Esophagus squamous epithelium (tissue), 5 donors: ENCODE data around the gene ANXA7. TPM values are rescaled to one million over a fixed set of nuclear protein-coding genes. Genes with fewer than 3 reads are reported as not detected.

Experiments used
- DNase-seq: peaks from one replicate; lab custom pipeline; 2025; lab: John Stamatoyannopoulos, UW
- H3K27ac ChIP-seq, 4 donors: fragments of 200-600 bp; sonication (generic); one replicate each; pipeline ENCODE4 v1.5.1; 2016 to 2019; ENCODE audit warnings: mild to moderate bottlenecking in 1 of 4
- H3K27me3 ChIP-seq, 4 donors: fragments of 200-600 bp; sonication (generic); 1 replicate in 3 of 4; 2 replicates in 1 of 4; pipeline versions ENCODE4 v1.5.1 to v1.6.0; 2017 to 2021; ENCODE audit warnings: antibody characterized with exemption in 1 of 4
- H3K36me3 ChIP-seq, 3 donors: fragments of 200-600 bp; sonication (generic); one replicate each; pipeline ENCODE4 v1.5.1; 2016 to 2019
- H3K4me1 ChIP-seq, 3 donors: fragments of 200-600 bp; sonication (generic); one replicate each; pipeline ENCODE4 v1.5.1; 2017 to 2019
- H3K4me3 ChIP-seq, 4 donors: fragments of 200-600 bp; sonication (generic); 1 replicate in 3 of 4; 2 replicates in 1 of 4; pipeline ENCODE4 v1.5.1; 2016 to 2019; ENCODE audit warnings: mild to moderate bottlenecking in 2 of 4, moderate library complexity in 1 of 4
- H3K9me3 ChIP-seq, 3 donors: fragments of 200-600 bp; sonication (generic); one replicate each; pipeline ENCODE4 v1.5.1; 2016 to 2019
- CTCF ChIP-seq, 6 experiments: fragments of 450-650 bp in 4 of 6; fragments of 200-600 bp in 2 of 6; sonication (generic) in 2 of 6; IDR thresholded peaks; one replicate each; pipeline ENCODE4 v1.5.1; 2016 to 2019; ENCODE audit warnings: antibody characterized with exemption in 6 of 6, mild to moderate bottlenecking in 4 of 6, moderate library complexity in 4 of 6
- POLR2A ChIP-seq, 4 donors: fragments of 450-650 bp; IDR thresholded peaks; one replicate each; pipeline ENCODE4 v1.6.1; 2017; ENCODE audit warnings: antibody characterized with exemption in 4 of 4, mild to moderate bottlenecking in 4 of 4, moderate library complexity in 3 of 4
- WGBS, 2 donors: methylation state at CpG; one replicate each; pipeline ENCODE4 v1.1.5; 2018; 5-methylcytosine and 5-hydroxymethylcytosine counted together
- intact Hi-C: fragments of 100-400 bp; cut with DNase I; formaldehyde crosslinking; loops from one replicate; pipeline ENCODE4 v1.15.0; 2022
- total RNA-seq, 4 donors: library from RNA; depleted of rRNA; stranded (reverse); fragments of >200 nt; gene quantifications; one replicate each; pipeline ENCODE4 v1.1.0, GENCODE V29; 2016
- donor health status: DM: yes; HTN: yes; CAD: no.

The ANXA7 gene
- total RNA-seq, 4 donors from 2014 or later = 95.8 to 130 (median 108) TPM

GRCh38 chr10:73364964-73365363 is 48.9 kb downstream of the ANXA7 start:
- no peak overlapping the region for H3K4me3 ChIP-seq
- peaks cover 0 to 68% (median 4%) of the 10 kb centered on the region in 3 donors for H3K36me3 ChIP-seq
- H3K27me3 ChIP-seq = no peaks in the 10 kb centered on the region
- no peak for DNase-seq
- H3K4me1 ChIP-seq = no peaks in the 10 kb centered on the region
- H3K27ac ChIP-seq = no peak overlapping the region
- TF ChIP-seq CTCF (IDR thresholded peaks at IDR 0.05) (no peak), POLR2A (IDR thresholded peaks at IDR 0.05) (no peak)
- no peaks in the 10 kb centered on the region for H3K9me3 ChIP-seq
- intact Hi-C loops = no loop called here
- 94% methylated on average over 3 of the region's 3 CpGs for WGBS, 2 donors

- intact Hi-C loops = no loop called here
- Histone ChIP-seq H3K4me3 (no peak overlapping the region), H3K9me3 (no peaks in the 10 kb centered on the region), H3K4me1 (peaks cover 0 to 13% (median 3%) of the 10 kb centered on the region in 3 donors), H3K27ac (no peak overlapping the region), H3K36me3 (peaks cover 0 to 14% (median 0%) of the 10 kb centered on the region in 3 donors), H3K27me3 (no peaks in the 10 kb centered on the region)
- WGBS, 2 donors = 64 to 74% methylated on average over 8 of the region's 8 CpGs
- TF ChIP-seq CTCF (IDR thresholded peaks at IDR 0.05) = no peak
- no peak for TF ChIP-seq POLR2A (IDR thresholded peaks at IDR 0.05)
- DNase-seq = no peak
These were observed 54.4 kb downstream of the ANXA7 start for GRCh38 chr10:73359492-73359891.

- no peak for TF ChIP-seq CTCF (IDR thresholded peaks at IDR 0.05)
- peaks cover 0 to 13% (median 3%) of the 10 kb centered on the region in 3 donors for H3K4me1 ChIP-seq
- H3K9me3 ChIP-seq = no peaks in the 10 kb centered on the region
- H3K27ac ChIP-seq = peak within 1 kb of the TSS; percentile 16 to 81 (median 66)
- peaks cover 0 to 5% (median 0%) of the 10 kb centered on the region in 3 donors for H3K36me3 ChIP-seq
- H3K27me3 ChIP-seq = no peaks in the 10 kb centered on the region
- peak; percentile 46 for DNase-seq
- peak within 1 kb of the TSS; percentile 53 to 80 (median 72) for H3K4me3 ChIP-seq
- intact Hi-C loops = no loop called here
- WGBS, 2 donors = 0% methylated on average over 33 to 42 of the region's 45 CpGs
These were observed 55.3 kb downstream of the ANXA7 start, which contains the start of gene CFAP70 for GRCh38 chr10:73358331-73359279. Gene CFAP70 (minus strand): TSS chr10:73358864. CDS start chr10:73354796, 4,068 bp downstream.

GRCh38 chr10:73357821-73358220 is 56.0 kb downstream of the ANXA7 start:
- H3K27me3 ChIP-seq = no peaks in the 10 kb centered on the region
- DNase-seq = no peak
- H3K9me3 ChIP-seq = no peaks in the 10 kb centered on the region
- peaks cover 0 to 13% (median 3%) of the 10 kb centered on the region in 3 donors for H3K4me1 ChIP-seq
- peak overlapping the region in 2 of 4 donors; percentile 69 to 81 for H3K27ac ChIP-seq
- no peaks in the 10 kb centered on the region for H3K36me3 ChIP-seq
- H3K4me3 ChIP-seq = peak overlapping the region; percentile 53 to 80 (median 72)
- TF ChIP-seq CTCF (IDR thresholded peaks at IDR 0.05) (no peak), POLR2A (IDR thresholded peaks at IDR 0.05) (no peak)
- WGBS, 2 donors = 35 to 49% methylated on average over 5 of the region's 5 CpGs
- intact Hi-C loops = no loop called here

- Histone ChIP-seq H3K27ac (no peak overlapping the region), H3K4me1 (peaks cover 0 to 13% (median 3%) of the 10 kb centered on the region in 3 donors), H3K4me3 (no peak overlapping the region), H3K9me3 (no peaks in the 10 kb centered on the region), H3K36me3 (no peaks in the 10 kb centered on the region), H3K27me3 (no peaks in the 10 kb centered on the region)
- no peak for DNase-seq
- TF ChIP-seq CTCF (IDR thresholded peaks at IDR 0.05) (no peak), POLR2A (IDR thresholded peaks at IDR 0.05) (no peak)
- 52 to 64% methylated on average over 4 of the region's 4 CpGs for WGBS, 2 donors
- intact Hi-C loops = no loop called here
These were observed 56.7 kb downstream of the ANXA7 start for GRCh38 chr10:73357166-73357565.
